Activated naive CD4-positive, alpha-beta T cell treated with anti-CD3 and anti-CD28 coated beads, Interleukin-2, amount 10 ng/mL, durations not matched to agents 7 days and 5 days (primary cell): Measurements from ENCODE around the gene AGAP1.

Experiments used
- CTCF ChIA-PET: fragments of 350-600 bp; sonication (Branson Sonifier 250); formaldehyde crosslinking; loops from one replicate; lab custom pipeline; 2021; ENCODE audit warnings: antibody characterized with exemption; lab: Charles Lee
- DNase-seq: peaks from one replicate; pipeline ENCODE4 v3.0.0-alpha.2; 2020
- H3K27ac Mint-ChIP-seq: one replicate; pipeline ENCODE4 v1.8.0; 2021; ENCODE audit warnings: mild to moderate bottlenecking, moderate library complexity, mixed read lengths
- H3K27me3 Mint-ChIP-seq: one replicate; pipeline ENCODE4 v1.8.0; 2021; ENCODE audit warnings: mild to moderate bottlenecking, mixed read lengths
- H3K36me3 Mint-ChIP-seq: one replicate; pipeline ENCODE4 v1.8.0; 2021; ENCODE audit warnings: mixed read lengths
- H3K4me1 Mint-ChIP-seq: one replicate; pipeline ENCODE4 v1.8.0; 2021; ENCODE audit warnings: mixed read lengths
- H3K4me3 Mint-ChIP-seq: one replicate; pipeline ENCODE4 v1.8.0; 2021; ENCODE audit warnings: mild to moderate bottlenecking, moderate library complexity, mixed read lengths
- H3K9me3 Mint-ChIP-seq: one replicate; pipeline ENCODE4 v1.8.0; 2021; ENCODE audit warnings: mixed read lengths

AGAP1 gene

GRCh38 chr2:235551965-235552364 is 58.1 kb downstream of the AGAP1 start:
- Mint-ChIP-seq H3K4me3 (no peak overlapping the region), H3K27ac (no peak overlapping the region), H3K4me1 (no peaks in the 10 kb centered on the region), H3K27me3 (peaks cover 21% of the 10 kb centered on the region), H3K9me3 (no peaks in the 10 kb centered on the region), H3K36me3 (no peaks in the 10 kb centered on the region)
- CTCF ChIA-PET: interaction anchor here (1.0 kb wide), 1 partner anchor 416 kb away, joined by 3 read pairs; no protein-coding TSS in a partner anchor
- no peak for DNase-seq

DNA sequence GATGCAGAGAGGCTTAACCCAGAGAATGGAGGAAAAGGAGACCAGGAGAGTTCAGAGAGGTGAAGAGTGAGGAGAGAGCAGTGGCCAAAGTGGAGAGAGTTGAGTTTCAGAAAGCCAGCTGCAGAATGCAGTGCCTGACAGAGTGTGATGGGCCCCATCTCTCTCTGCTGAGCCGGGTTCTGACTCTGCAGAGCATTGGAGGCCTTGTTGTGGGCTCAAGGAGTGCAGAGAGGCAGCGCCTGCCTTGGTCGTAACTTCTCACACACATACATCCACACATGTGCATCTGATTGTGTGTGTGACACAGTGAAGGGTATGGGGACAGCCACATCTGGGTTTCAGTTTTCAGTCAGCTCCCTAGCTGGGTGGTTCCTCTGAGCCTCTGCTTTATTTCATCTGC is 58.8 kb downstream of the AGAP1 start:
- Mint-ChIP-seq H3K4me1 (no peaks in the 10 kb centered on the region), H3K9me3 (no peaks in the 10 kb centered on the region), H3K27ac (no peak overlapping the region), H3K4me3 (no peak overlapping the region), H3K36me3 (no peaks in the 10 kb centered on the region), H3K27me3 (peaks cover 21% of the 10 kb centered on the region)
- CTCF ChIA-PET: no interaction called here
- no peak for DNase-seq

DNA sequence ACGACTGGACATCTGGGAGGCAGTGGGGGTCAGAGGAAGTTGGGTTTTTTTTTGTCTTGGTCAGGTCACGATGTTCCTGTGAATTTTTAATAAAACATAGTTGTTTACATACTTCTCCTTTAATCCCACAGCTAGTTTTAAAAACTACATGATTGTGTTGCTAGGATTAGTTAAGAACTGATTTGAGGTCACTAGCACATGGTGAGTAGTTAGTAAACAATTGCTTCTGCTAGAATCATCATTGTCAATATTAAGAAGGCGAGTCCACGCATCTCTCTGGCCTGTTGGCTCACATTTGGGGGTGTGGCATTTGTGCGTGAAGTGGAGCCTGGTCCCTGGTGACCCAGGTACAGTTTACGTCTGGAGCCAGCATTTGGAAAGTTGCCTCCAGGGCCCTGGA is 59.4 kb downstream of the AGAP1 start:
- Mint-ChIP-seq H3K4me3 (no peak overlapping the region), H3K9me3 (no peaks in the 10 kb centered on the region), H3K36me3 (no peaks in the 10 kb centered on the region), H3K4me1 (no peaks in the 10 kb centered on the region), H3K27ac (no peak overlapping the region), H3K27me3 (peaks cover 21% of the 10 kb centered on the region)
- CTCF ChIA-PET: no interaction called here
- no peak for DNase-seq

DNA sequence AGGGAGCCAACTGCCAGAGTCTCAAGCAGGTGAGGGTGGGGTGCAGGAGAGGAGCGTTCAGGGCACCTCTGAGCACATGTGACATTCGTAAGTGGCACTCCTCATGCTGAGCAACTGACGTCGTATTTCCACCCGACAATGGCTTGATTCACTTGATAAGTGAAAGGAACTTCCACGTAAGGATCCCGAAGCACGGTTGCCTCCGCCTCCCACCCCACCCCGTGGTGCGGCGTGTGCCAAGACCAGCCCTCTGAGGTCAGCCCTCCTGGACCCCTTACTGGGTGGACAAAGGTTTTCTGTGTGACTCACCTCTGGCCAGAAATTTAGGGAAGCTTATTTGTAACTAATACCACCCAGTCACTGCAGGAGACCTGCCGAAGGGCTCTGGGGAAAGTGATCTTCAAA is 59.9 kb downstream of the AGAP1 start:
- Mint-ChIP-seq H3K4me3 (no peak overlapping the region), H3K4me1 (no peaks in the 10 kb centered on the region), H3K36me3 (no peaks in the 10 kb centered on the region), H3K27me3 (peaks cover 21% of the 10 kb centered on the region), H3K27ac (no peak overlapping the region), H3K9me3 (no peaks in the 10 kb centered on the region)
- no peak for DNase-seq
- CTCF ChIA-PET: no interaction called here

GRCh38 chr2:235554385-235554784 is 60.5 kb downstream of the AGAP1 start:
- no peak overlapping the region for H3K4me3 Mint-ChIP-seq
- H3K4me1 Mint-ChIP-seq: no peaks in the 10 kb centered on the region
- peaks cover 21% of the 10 kb centered on the region for H3K27me3 Mint-ChIP-seq
- no peak overlapping the region for H3K27ac Mint-ChIP-seq
- no peaks in the 10 kb centered on the region for H3K9me3 Mint-ChIP-seq
- CTCF ChIA-PET: no interaction called here
- H3K36me3 Mint-ChIP-seq: no peaks in the 10 kb centered on the region
- DNase-seq: no peak

DNA sequence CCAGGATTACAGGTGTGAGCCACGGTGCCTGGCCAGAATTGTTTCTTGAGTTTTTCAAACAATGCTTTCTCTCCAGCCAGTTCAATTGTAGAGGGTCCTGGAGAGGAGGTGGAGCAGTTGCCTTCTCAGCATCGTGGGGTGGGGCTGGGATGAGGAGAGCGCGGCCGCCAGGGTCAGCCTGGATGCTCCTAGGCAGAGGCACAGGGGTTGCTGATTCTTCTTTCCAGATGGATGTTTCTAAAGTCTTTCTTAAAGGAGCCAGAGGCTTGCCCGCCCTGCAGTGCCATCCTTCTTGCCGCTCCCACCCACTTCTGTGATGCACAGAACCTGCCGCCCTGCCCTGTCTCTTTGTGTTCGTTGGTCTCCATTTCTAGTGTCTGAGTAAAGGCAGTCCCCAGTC is 61.1 kb downstream of the AGAP1 start:
- peaks cover 21% of the 10 kb centered on the region for H3K27me3 Mint-ChIP-seq
- CTCF ChIA-PET: no interaction called here
- no peak overlapping the region for H3K27ac Mint-ChIP-seq
- DNase-seq: no peak
- no peak overlapping the region for H3K4me3 Mint-ChIP-seq
- no peaks in the 10 kb centered on the region for H3K36me3 Mint-ChIP-seq
- no peaks in the 10 kb centered on the region for H3K4me1 Mint-ChIP-seq
- H3K9me3 Mint-ChIP-seq: no peaks in the 10 kb centered on the region

DNA sequence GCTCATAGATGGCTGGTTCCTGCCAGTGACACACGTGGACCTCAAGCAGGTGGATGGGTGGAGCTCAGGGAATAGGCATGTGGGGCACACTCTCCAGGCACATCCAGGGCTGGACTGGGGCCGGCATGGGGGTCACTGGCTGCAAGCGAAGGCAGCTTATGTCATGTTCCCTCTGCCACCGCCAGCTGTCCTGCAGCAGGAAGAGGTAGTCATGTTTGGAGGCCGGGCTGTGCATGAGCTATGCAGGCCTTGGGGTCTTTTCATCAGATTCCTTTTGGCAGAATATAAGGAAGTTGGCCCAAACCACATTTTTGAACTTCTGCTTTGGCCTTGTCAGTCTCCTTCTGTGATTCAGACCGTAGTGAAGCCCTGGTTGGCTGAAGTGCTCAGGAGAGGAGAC is 61.5 kb downstream of the AGAP1 start:
- Mint-ChIP-seq H3K4me1 (no peaks in the 10 kb centered on the region), H3K27me3 (peaks cover 24% of the 10 kb centered on the region), H3K27ac (no peak overlapping the region), H3K4me3 (no peak overlapping the region), H3K36me3 (no peaks in the 10 kb centered on the region), H3K9me3 (no peaks in the 10 kb centered on the region)
- CTCF ChIA-PET: no interaction called here
- no peak for DNase-seq

DNA sequence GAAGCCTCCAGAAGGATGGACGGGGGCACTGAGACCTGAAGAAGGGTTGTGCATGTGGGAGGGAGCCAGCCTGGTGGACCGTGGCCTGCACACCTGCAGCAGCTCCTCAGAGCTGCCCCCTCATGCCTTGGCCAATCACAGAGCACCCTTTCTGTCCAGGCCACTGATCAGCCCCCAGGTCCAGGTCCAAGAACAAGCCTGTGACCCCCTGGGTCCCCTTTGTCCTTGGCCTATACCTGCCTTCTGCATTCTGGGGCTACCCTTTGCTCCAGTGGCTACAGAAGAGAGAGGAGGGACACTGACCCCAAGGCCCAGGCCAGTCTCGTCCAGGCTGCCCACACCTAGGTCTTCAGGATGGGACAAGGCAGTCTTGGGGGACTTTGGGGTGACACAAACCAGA is 62.2 kb downstream of the AGAP1 start:
- Mint-ChIP-seq H3K27me3 (peaks cover 27% of the 10 kb centered on the region), H3K36me3 (no peaks in the 10 kb centered on the region), H3K4me1 (no peaks in the 10 kb centered on the region), H3K27ac (no peak overlapping the region), H3K4me3 (no peak overlapping the region), H3K9me3 (no peaks in the 10 kb centered on the region)
- CTCF ChIA-PET: no interaction called here
- DNase-seq: no peak

GRCh38 chr2:235556901-235557300 is 63.1 kb downstream of the AGAP1 start:
- peaks cover 23% of the 10 kb centered on the region for H3K27me3 Mint-ChIP-seq
- no peak overlapping the region for H3K4me3 Mint-ChIP-seq
- H3K9me3 Mint-ChIP-seq: no peaks in the 10 kb centered on the region
- no peak for DNase-seq
- no peaks in the 10 kb centered on the region for H3K4me1 Mint-ChIP-seq
- no peak overlapping the region for H3K27ac Mint-ChIP-seq
- CTCF ChIA-PET: no interaction called here
- no peaks in the 10 kb centered on the region for H3K36me3 Mint-ChIP-seq

DNA sequence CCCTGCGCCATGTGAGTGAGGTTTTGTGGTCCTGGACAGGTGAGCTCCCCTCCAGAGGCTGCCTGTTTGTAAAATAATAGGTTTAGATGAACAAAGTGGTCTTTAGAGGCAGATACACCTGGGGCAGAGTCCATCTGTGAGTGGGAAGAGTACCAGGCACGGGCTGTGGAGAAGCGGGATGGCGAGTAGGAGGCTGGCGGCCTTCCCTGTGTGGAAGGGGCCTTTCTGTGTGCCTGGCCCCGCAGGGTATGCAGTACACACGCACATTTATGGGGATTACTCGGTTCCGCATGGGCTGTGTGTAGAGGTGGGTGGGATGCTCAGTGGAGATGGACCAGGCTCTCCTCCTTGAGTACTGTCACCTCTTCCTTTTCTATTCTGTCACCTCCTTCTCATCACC is 64.1 kb downstream of the AGAP1 start:
- no peaks in the 10 kb centered on the region for H3K4me1 Mint-ChIP-seq
- H3K36me3 Mint-ChIP-seq: no peaks in the 10 kb centered on the region
- H3K27ac Mint-ChIP-seq: no peak overlapping the region
- no peak for DNase-seq
- H3K9me3 Mint-ChIP-seq: no peaks in the 10 kb centered on the region
- peaks cover 22% of the 10 kb centered on the region for H3K27me3 Mint-ChIP-seq
- CTCF ChIA-PET: no interaction called here
- H3K4me3 Mint-ChIP-seq: no peak overlapping the region

GRCh38 chr2:235558572-235558971 is 64.7 kb downstream of the AGAP1 start:
- Mint-ChIP-seq H3K27ac (no peak overlapping the region), H3K27me3 (peaks cover 23% of the 10 kb centered on the region), H3K4me3 (no peak overlapping the region), H3K36me3 (no peaks in the 10 kb centered on the region), H3K9me3 (no peaks in the 10 kb centered on the region), H3K4me1 (no peaks in the 10 kb centered on the region)
- DNase-seq: no peak
- CTCF ChIA-PET: no interaction called here

DNA sequence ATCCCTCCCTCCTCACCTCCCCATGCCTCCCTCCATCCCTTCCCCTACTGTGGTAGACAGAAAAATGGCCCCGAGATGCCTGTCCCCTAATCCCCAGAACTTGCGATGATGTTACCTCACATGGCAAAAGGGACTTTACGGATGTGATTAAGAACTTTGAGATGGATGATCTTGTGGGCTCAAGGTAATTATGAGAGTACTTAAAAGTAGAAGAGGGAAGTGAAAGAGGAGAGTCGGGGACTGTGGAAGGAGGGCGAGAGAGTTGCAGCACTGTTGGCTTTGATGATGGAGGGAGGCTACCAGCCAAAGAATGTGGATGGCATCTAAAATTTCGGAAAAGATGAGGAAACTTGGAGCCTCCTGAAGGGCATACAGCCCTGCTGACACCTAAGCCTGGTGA is 66.5 kb downstream of the AGAP1 start:
- no peaks in the 10 kb centered on the region for H3K4me1 Mint-ChIP-seq

GRCh38 chr2:235561450-235561849 is 67.6 kb downstream of the AGAP1 start:
- no peaks in the 10 kb centered on the region for H3K36me3 Mint-ChIP-seq
- H3K4me1 Mint-ChIP-seq: no peaks in the 10 kb centered on the region
- CTCF ChIA-PET: no interaction called here
- no peak overlapping the region for H3K4me3 Mint-ChIP-seq
- no peak for DNase-seq
- H3K27me3 Mint-ChIP-seq: peaks cover 16% of the 10 kb centered on the region
- H3K9me3 Mint-ChIP-seq: no peaks in the 10 kb centered on the region
- H3K27ac Mint-ChIP-seq: no peak overlapping the region

More for the DNA sequence above, 66.5 kb downstream of the AGAP1 start:
- no peaks in the 10 kb centered on the region for H3K36me3 Mint-ChIP-seq
- peaks cover 17% of the 10 kb centered on the region for H3K27me3 Mint-ChIP-seq
- H3K9me3 Mint-ChIP-seq: no peaks in the 10 kb centered on the region
- H3K4me3 Mint-ChIP-seq: no peak overlapping the region
- no peak overlapping the region for H3K27ac Mint-ChIP-seq
- CTCF ChIA-PET: no interaction called here
- DNase-seq: no peak

GRCh38 chr2:235562065-235562747 is 68.4 kb downstream of the AGAP1 start:
- Mint-ChIP-seq H3K4me1 (no peaks in the 10 kb centered on the region), H3K4me3 (no peak overlapping the region), H3K27me3 (peaks cover 16% of the 10 kb centered on the region), H3K27ac (no peak overlapping the region), H3K9me3 (no peaks in the 10 kb centered on the region), H3K36me3 (no peaks in the 10 kb centered on the region)
- no peak for DNase-seq
- CTCF ChIA-PET: no interaction called here

GRCh38 chr2:235563056-235563910 is 69.4 kb downstream of the AGAP1 start:
- DNase-seq: no peak
- Mint-ChIP-seq H3K9me3 (peaks cover under 1% of the 10 kb centered on the region), H3K27ac (no peak overlapping the region), H3K4me3 (no peak overlapping the region), H3K27me3 (peaks cover 16% of the 10 kb centered on the region), H3K36me3 (no peaks in the 10 kb centered on the region), H3K4me1 (no peaks in the 10 kb centered on the region)
- CTCF ChIA-PET: no interaction called here
